GM23338 (cell line): ENCODE results near the gene RBM33. TPM values are rescaled to one million over a fixed set of nuclear protein-coding genes. Genes with fewer than 3 reads are reported as not detected.

ENCODE experiments used
- ATAC-seq: fragments of 200-7000 bp; cut with Tn5 transposase; 3 replicates; pipeline ENCODE4 v1.9.1; 2020
- DNase-seq: peaks from one replicate; pipeline ENCODE4 v3.0.0-alpha.2; 2015; ENCODE audit warnings: low spot score
- H2AFZ ChIP-seq: fragments of 200-600 bp; sonication (generic); 2 replicates; pipeline ENCODE4 v1.8.0; 2016; ENCODE audit warnings: antibody characterized with exemption, mild to moderate bottlenecking, moderate library complexity
- H3F3A ChIP-seq: fragments of 200-600 bp; sonication (generic); replicated peaks from 2 replicates; pipeline ENCODE4 v1.8.0; 2017; ENCODE audit warnings: antibody characterized with exemption, mixed run types, low read depth
- H3K27ac ChIP-seq: fragments of 200-600 bp; sonication (generic); 2 replicates; pipeline ENCODE4 v1.6.1; 2016; ENCODE audit warnings: low read depth
- H3K27me3 ChIP-seq: fragments of 200-600 bp; sonication (generic); 2 replicates; pipeline ENCODE4 v1.8.0; 2016; ENCODE audit warnings: mild to moderate bottlenecking, mixed run types, moderate library complexity; ENCODE audit not compliant: insufficient read depth
- H3K36me3 ChIP-seq: fragments of 200-600 bp; sonication (generic); 2 replicates; pipeline ENCODE4 v1.8.0; 2016; ENCODE audit warnings: mild to moderate bottlenecking; ENCODE audit not compliant: insufficient read depth
- H3K4me1 ChIP-seq: fragments of 200-600 bp; sonication (generic); 2 replicates; pipeline ENCODE4 v1.8.0; 2016; ENCODE audit warnings: mild to moderate bottlenecking, moderate library complexity; ENCODE audit not compliant: insufficient read depth
- H3K4me2 ChIP-seq: fragments of 200-600 bp; sonication (generic); 2 replicates; pipeline ENCODE4 v1.7.1; 2017; ENCODE audit warnings: mixed run types
- H3K4me3 ChIP-seq: fragments of 200-600 bp; sonication (generic); 2 replicates; pipeline ENCODE4 v1.6.1; 2016; ENCODE audit warnings: mixed run types
- H3K79me2 ChIP-seq: fragments of 200-600 bp; sonication (generic); replicated peaks from 2 replicates; pipeline ENCODE4 v1.8.0; 2017; ENCODE audit warnings: mild to moderate bottlenecking; ENCODE audit not compliant: insufficient read depth
- H3K9me2 ChIP-seq: fragments of 200-600 bp; sonication (generic); 2 replicates; pipeline ENCODE4 v1.8.0; 2017; ENCODE audit not compliant: insufficient read depth
- H4K20me1 ChIP-seq: fragments of 200-600 bp; sonication (generic); replicated peaks from 2 replicates; pipeline ENCODE4 v1.8.0; 2017; ENCODE audit warnings: mild to moderate bottlenecking; ENCODE audit not compliant: insufficient read depth
- H3K27ac Mint-ChIP-seq: 2 replicates; pipeline ENCODE4 v1.8.0; 2020; ENCODE audit warnings: inconsistent platforms, mild to moderate bottlenecking, moderate library complexity, mixed read lengths
- H3K27me3 Mint-ChIP-seq: 3 replicates; pipeline ENCODE4 v1.8.0; 2022; ENCODE audit warnings: low read depth, mild to moderate bottlenecking, moderate library complexity, mixed read lengths, inconsistent platforms; ENCODE audit not compliant: insufficient read depth, poor library complexity
- H3K36me3 Mint-ChIP-seq: 3 replicates; pipeline ENCODE4 v1.8.0; 2021; ENCODE audit warnings: low read depth, mild to moderate bottlenecking, inconsistent platforms, moderate library complexity, mixed read lengths
- H3K4me1 Mint-ChIP-seq: 3 replicates; pipeline ENCODE4 v1.8.0; 2020; ENCODE audit warnings: mild to moderate bottlenecking, inconsistent platforms, mixed read lengths
- H3K4me3 Mint-ChIP-seq: 3 replicates; pipeline ENCODE4 v1.8.0; 2021; ENCODE audit warnings: moderate library complexity, mild to moderate bottlenecking, inconsistent platforms, mixed read lengths
- H3K9me3 Mint-ChIP-seq: 3 replicates; pipeline ENCODE4 v1.8.0; 2020; ENCODE audit warnings: moderate library complexity, mild to moderate bottlenecking, inconsistent platforms, mixed read lengths
- CTCF ChIP-seq, 2 experiments: fragments of 200-600 bp in 1 of 2; sonication (generic) in 1 of 2; conservative IDR thresholded peaks; 2 replicates each; pipeline versions ENCODE4 v1.5.1 to v1.6.1; 2016 to 2017; ENCODE audit warnings: antibody characterized with exemption in 2 of 2, low read depth in 2 of 2, mild to moderate bottlenecking in 2 of 2, moderate library complexity in 1 of 2
- EZH2phosphoT487 ChIP-seq: fragments of 200-600 bp; sonication (generic); IDR thresholded peaks from one replicate; pipeline ENCODE4 v1.8.1; 2018; ENCODE audit warnings: antibody characterized with exemption; ENCODE audit not compliant: unreplicated experiment
- POLR2AphosphoS5 ChIP-seq: IDR thresholded peaks from 2 replicates; pipeline ENCODE4 v1.6.1; 2016; ENCODE audit warnings: antibody characterized with exemption, low read depth
- STAT1 ChIP-seq: IDR thresholded peaks from one replicate; pipeline ENCODE4 v1.6.1; 2016; ENCODE audit warnings: antibody characterized with exemption; ENCODE audit not compliant: unreplicated experiment
- ZNF114 ChIP-seq: fragments of 250-450 bp; sonication (Bioruptor Pico); IDR thresholded peaks from 2 replicates; pipeline ENCODE4 v1.5.0; 2020; ENCODE audit warnings: mild to moderate bottlenecking, moderate library complexity
- ZNF331 ChIP-seq: fragments of 250-450 bp; sonication (Bioruptor Pico); IDR thresholded peaks from 2 replicates; pipeline ENCODE4 v1.5.0; 2020; ENCODE audit warnings: low read depth, mild to moderate bottlenecking, moderate library complexity
- ZNF462 ChIP-seq: fragments of 250-450 bp; sonication (Bioruptor Pico); IDR thresholded peaks from 2 replicates; pipeline ENCODE4 v1.5.0; 2020; ENCODE audit warnings: mild to moderate bottlenecking, moderate library complexity
- polyA plus RNA-seq: library from polyadenylated mRNA; unstranded; fragments of >200 nt; fragmentation: Nextera tagmentation; extraction: Ambion mirVana; gene quantifications from 2 replicates; pipeline ENCODE4 v1.2.1, GENCODE V29; 2016
- total RNA-seq: library from RNA; depleted of rRNA; stranded (reverse); fragments of >200 nt; shearing (Covaris generic); gene quantifications from 2 replicates; pipeline ENCODE4 v1.2.3, GENCODE V29; 2014

Gene RBM33
- total and polyA plus RNA-seq, 2 experiments from 2014 or later = 47.7 to 94.7 TPM

- TF ChIP-seq ZNF462 (CRISPR knock-in tag) = no peak
- no peak for TF ChIP-seq POLR2AphosphoS5
- TF ChIP-seq CTCF (conservative IDR thresholded peaks at IDR 0.05; ENCODE audit: low read depth in 2 of 2) = no peak
- no peak for TF ChIP-seq EZH2phosphoT487
- no peak for TF ChIP-seq STAT1
- no peak for TF ChIP-seq ZNF114 (CRISPR knock-in tag)
- TF ChIP-seq ZNF331 (CRISPR knock-in tag) = no peak
Measured at GRCh38 chr7:155737590-155737989, 93.1 kb downstream of the RBM33 start (continued).

- Histone ChIP-seq H3K27me3 (no peaks in the 10 kb centered on the region), H3K79me2 (peaks cover 24% of the 10 kb centered on the region), H3K4me2 (no peak overlapping the region), H3K27ac (0 out of 2 replicates have a peak overlapping the region, but pooled peaks have one; percentile 11), H4K20me1 (peaks cover 16% of the 10 kb centered on the region), H3F3A (no peaks in the 10 kb centered on the region), H3K9me2 (no peaks in the 10 kb centered on the region), H3K4me3 (no peak overlapping the region), H3K4me1 (peaks cover 18% of the 10 kb centered on the region), H2AFZ (no peak overlapping the region), H3K36me3 (peaks cover 14% of the 10 kb centered on the region)
- peaks cover 28% of the 10 kb centered on the region for H3K4me1 Mint-ChIP-seq
- ATAC-seq (no peak), DNase-seq (no peak)
- peak overlapping the region; percentile 14; the same call in 1 of the 2 replicates for H3K27ac Mint-ChIP-seq
- no peaks in the 10 kb centered on the region for H3K9me3 Mint-ChIP-seq
- H3K36me3 Mint-ChIP-seq = peaks cover 45% of the 10 kb centered on the region
- H3K27me3 Mint-ChIP-seq = peaks cover 6% of the 10 kb centered on the region
- no peak overlapping the region for H3K4me3 Mint-ChIP-seq
- TF ChIP-seq ZNF462 (CRISPR knock-in tag) (no peak), EZH2phosphoT487 (no peak)
Measured at GRCh38 chr7:155738104-155738503, 93.6 kb downstream of the RBM33 start.
